PFSK-1 (cell line): ENCODE measurements around the gene TEAD4.

Experiments
- FOXP2 ChIP-seq: optimal IDR thresholded peaks from 2 replicates; pipeline ENCODE3; 2011; ENCODE audit warnings: borderline replicate concordance, control low read depth, inconsistent platforms; ENCODE audit not compliant: insufficient read depth; ENCODE audit errors: extremely low read length, extremely low read depth
- POLR2AphosphoS5 ChIP-seq: IDR thresholded peaks from 2 replicates; pipeline ENCODE4 v1.6.1; 2012; ENCODE audit warnings: low read depth, mild to moderate bottlenecking, control low read depth, low read length, moderate library complexity
- SIN3A ChIP-seq: IDR thresholded peaks from 2 replicates; pipeline ENCODE4 v1.6.1; 2012; ENCODE audit warnings: mild to moderate bottlenecking, low read length, moderate library complexity, borderline replicate concordance; ENCODE audit not compliant: insufficient read depth
- TAF1 ChIP-seq: IDR thresholded peaks from 2 replicates; pipeline ENCODE4 v1.6.1; 2012; ENCODE audit warnings: low read length, control low read depth, borderline replicate concordance; ENCODE audit not compliant: insufficient read depth
- TF ChIP-seq, protein P1 (sequence below), 2 experiments: IDR thresholded peaks; 2 replicates each; pipeline versions ENCODE4 v1.6.1 to v1.8.0; 2011 to 2012; ENCODE audit warnings: low read depth in 2 of 2, low read length in 2 of 2, control low read depth in 1 of 2, inconsistent platforms in 1 of 2, mild to moderate bottlenecking in 1 of 2, moderate library complexity in 1 of 2; ENCODE audit not compliant: insufficient read depth in 1 of 2

The TEAD4 gene

DNA sequence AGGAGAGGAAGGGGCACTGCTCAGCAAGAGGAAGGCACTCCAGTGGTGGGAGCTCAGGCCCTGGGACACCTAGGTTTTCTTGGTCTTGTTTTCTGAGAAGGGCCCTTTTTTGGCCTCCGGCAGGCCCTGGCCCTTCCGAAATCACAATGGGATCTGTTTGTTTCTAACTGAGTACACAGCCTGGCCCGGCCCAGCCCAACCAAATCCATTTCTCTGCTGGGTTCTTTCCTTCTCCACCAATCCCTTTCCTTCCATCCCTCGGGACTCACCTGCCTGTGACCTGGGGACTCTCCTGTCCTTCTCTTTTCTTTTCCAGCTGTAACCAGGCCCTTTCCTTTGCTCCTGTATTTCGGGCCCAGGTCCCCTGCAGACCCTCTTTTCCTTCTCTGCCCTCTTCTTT lies 18.6 kb downstream of the TEAD4 start:
- TF ChIP-seq TAF1 (no peak), POLR2AphosphoS5 (no peak), FOXP2 (no peak), SIN3A (no peak)
- TF ChIP-seq, protein P1, sequence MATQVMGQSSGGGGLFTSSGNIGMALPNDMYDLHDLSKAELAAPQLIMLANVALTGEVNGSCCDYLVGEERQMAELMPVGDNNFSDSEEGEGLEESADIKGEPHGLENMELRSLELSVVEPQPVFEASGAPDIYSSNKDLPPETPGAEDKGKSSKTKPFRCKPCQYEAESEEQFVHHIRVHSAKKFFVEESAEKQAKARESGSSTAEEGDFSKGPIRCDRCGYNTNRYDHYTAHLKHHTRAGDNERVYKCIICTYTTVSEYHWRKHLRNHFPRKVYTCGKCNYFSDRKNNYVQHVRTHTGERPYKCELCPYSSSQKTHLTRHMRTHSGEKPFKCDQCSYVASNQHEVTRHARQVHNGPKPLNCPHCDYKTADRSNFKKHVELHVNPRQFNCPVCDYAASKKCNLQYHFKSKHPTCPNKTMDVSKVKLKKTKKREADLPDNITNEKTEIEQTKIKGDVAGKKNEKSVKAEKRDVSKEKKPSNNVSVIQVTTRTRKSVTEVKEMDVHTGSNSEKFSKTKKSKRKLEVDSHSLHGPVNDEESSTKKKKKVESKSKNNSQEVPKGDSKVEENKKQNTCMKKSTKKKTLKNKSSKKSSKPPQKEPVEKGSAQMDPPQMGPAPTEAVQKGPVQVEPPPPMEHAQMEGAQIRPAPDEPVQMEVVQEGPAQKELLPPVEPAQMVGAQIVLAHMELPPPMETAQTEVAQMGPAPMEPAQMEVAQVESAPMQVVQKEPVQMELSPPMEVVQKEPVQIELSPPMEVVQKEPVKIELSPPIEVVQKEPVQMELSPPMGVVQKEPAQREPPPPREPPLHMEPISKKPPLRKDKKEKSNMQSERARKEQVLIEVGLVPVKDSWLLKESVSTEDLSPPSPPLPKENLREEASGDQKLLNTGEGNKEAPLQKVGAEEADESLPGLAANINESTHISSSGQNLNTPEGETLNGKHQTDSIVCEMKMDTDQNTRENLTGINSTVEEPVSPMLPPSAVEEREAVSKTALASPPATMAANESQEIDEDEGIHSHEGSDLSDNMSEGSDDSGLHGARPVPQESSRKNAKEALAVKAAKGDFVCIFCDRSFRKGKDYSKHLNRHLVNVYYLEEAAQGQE (IDR thresholded peaks at IDR 0.05; ENCODE audit: insufficient read depth in 1 of 2, low read depth in 2 of 2, low read length in 2 of 2): no peak

DNA sequence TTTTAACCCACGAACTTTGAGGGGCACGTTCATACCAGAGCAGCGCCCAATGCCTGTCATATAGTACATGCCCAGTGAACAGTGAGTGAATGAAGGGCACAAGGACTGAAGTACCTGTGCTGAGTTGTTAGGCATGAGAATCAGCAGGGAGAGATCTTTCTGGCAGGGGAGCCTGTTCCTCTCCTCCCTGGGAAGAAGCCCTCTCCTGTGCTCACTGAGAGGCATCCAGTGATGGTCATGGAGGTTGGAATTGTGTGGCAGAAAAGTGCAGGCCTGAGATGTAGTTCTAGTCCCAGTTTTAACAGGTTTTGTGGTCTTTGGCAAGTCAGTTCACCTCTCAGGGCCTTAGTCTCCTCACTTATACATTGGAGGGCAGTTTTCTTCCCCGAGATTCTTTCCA lies 20.6 kb downstream of the TEAD4 start:
- TF ChIP-seq, protein P1 (IDR thresholded peaks at IDR 0.05; ENCODE audit: insufficient read depth in 1 of 2, low read depth in 2 of 2, low read length in 2 of 2): no peak
- TF ChIP-seq TAF1: no peak
- TF ChIP-seq SIN3A: no peak
- no peak for TF ChIP-seq POLR2AphosphoS5
- no peak for TF ChIP-seq FOXP2

DNA sequence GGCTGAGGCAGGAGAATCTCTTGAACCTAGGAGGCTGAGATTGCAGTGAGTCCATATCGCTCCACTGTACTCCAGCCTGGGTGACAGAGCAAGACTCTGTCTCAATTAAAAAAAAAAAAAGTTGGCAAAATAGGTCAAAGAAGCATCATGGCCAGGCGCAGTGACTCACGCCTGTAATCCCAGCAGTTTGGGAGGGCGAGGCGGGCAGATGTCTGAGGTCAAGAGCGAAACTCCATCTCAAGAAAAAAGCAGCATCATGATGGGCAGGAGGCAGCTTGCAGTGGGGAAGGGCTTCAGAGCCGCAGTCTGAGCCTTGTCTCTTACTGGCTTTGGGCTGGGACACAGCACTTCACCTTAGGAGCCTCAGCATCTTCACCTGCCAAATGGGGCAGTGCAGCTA lies 21.4 kb downstream of the TEAD4 start:
- TF ChIP-seq, protein P1 (IDR thresholded peaks at IDR 0.05; ENCODE audit: insufficient read depth in 1 of 2, low read depth in 2 of 2, low read length in 2 of 2): no peak
- TF ChIP-seq POLR2AphosphoS5 (no peak), TAF1 (no peak), SIN3A (no peak), FOXP2 (no peak)

DNA sequence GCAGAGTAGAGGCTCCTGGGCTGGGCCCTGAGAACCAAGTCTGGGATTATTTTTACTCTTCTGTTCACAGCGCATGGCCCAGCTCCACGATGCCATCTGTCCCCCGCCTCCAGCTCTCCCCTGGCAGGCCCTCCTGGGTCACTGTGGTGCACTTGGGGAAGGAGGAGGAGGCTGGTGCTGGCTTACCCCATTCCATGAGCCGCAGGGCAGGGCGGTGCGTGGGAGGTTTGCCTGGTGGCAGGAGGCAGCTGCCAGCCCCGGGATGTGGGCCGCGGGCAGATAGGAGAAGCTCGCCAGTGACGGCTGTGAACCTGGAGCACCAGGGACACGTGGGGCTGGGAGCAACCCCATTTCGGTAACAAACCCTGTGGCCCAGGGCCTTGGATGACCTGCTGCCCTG lies 23.2 kb downstream of the TEAD4 start:
- TF ChIP-seq TAF1: no peak
- no peak for TF ChIP-seq SIN3A
- TF ChIP-seq FOXP2: no peak
- TF ChIP-seq, protein P1 (IDR thresholded peaks at IDR 0.05; ENCODE audit: insufficient read depth in 1 of 2, low read depth in 2 of 2, low read length in 2 of 2): no peak
- TF ChIP-seq POLR2AphosphoS5: no peak

DNA sequence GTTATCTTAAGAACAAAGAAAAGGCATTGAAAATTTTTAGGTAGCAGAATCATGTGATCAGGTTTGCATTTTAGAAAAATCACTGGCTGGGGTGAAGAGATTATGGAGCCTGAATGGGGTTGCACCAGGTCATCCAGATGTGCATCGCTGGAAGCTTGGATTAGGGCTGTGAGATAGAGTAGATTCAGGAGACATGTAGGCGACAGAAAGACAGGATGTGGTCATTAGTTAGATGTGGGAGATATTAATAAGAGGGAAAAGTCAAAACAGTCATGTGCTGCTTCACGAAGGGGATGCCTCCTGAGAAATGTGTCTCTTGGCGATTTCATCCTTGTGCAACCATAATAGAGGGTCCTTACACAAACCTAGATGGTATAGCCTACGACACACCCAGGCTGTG lies 25.1 kb downstream of the TEAD4 start:
- TF ChIP-seq POLR2AphosphoS5 (no peak), SIN3A (no peak), TAF1 (no peak)
